COLO668 (cell line): ENCODE data around the gene CTRB1.
"Not testable (repeated sequence)": the region's sequence is repeated elsewhere in the genome, so short reads cannot be mapped to it uniquely, and the experiment has no call there.

Experiments
- DNase-seq: peaks from one replicate; lab custom pipeline; 2025; ENCODE audit not compliant: unreplicated experiment; lab: John Stamatoyannopoulos, UW

CTRB1 gene

GRCh38 chr16:75203667-75204409, 14.9 kb upstream of the CTRB1 start:
- DNase-seq = no peak

GRCh38 chr16:75204410-75204758, 14.4 kb upstream of the CTRB1 start:
- no peak for DNase-seq

DNA sequence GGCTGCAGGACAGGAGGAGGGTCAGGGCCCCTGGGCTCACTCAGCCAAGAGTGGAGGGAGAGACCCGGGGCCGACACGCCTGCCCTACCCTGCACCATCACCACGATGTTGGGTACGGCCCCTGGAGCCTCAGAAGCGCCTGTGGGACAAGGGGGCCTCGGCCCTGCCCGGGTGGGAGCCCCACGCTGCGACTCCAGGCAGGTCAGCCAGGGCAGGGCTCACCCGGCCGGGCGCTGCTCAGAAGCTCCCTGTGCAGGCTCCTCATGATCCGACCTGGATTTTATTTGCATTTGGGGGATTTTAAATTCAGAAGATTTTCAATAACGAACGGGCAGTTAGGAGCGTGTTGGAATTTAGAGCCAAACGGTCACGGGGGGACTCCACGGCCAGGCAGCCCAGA, 13.9 kb upstream of the CTRB1 start:
- not testable (repeated sequence) for DNase-seq

GRCh38 chr16:75205438-75205837, 13.3 kb upstream of the CTRB1 start:
- DNase-seq = not testable (repeated sequence)

- not testable (repeated sequence) for DNase-seq
Measured at GRCh38 chr16:75205961-75206748, 12.6 kb upstream of the CTRB1 start.

GRCh38 chr16:75206749-75207451, 11.9 kb upstream of the CTRB1 start, which contains the start of gene CTRB2:
Gene CTRB2 (minus strand): TSS chr16:75207161. CDS start chr16:75207141, 20 bp downstream.
- DNase-seq = no peak

DNA sequence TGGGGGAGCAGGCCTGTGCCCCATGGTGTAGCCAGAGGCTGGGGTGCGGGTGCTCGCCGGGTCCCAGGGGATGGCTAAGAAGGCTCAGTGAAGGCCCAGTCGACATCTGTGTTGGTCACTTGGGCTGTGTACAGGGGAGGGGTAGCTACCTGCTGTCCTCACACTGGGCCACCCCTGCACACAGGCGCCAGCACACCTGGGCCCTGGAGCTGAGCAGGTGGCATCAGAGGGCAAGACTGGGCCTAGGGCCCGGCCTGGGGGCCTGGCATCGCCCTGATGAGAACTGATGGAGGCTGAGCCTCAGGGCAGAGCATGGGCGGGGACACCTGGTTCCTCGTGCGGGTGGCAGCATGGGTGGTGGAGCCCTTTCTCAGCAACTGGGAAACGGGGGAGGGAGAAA, 11.0 kb upstream of the CTRB1 start:
- no peak for DNase-seq

DNA sequence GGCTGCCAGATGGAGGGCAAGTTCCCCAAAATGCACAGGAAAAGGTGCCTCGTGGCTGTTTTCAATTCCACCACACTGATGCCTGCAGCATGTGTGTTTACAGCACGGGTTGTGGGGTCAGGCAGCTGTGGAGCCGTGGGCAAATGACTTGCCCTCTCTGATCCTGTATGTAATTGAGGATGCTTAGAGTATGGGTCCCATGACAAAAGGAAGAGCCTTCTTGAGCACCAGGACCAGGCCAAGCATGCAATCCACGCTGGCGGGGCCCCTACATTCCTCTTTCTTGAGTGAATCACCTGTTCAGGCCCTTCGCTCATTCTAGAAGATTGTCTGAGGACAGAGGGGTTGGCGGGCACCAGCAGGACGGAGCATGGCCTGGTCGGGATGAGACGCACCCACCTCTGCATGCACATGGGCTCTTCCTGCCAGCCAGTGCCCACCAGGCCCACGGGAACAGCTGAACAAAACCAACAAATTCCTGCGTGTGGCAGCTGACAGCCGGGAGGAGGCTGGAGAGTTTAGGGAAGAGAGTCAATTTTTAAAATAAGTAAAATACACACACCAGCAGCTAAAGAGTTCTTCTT, 10.5 kb upstream of the CTRB1 start:
- DNase-seq = no peak

- DNase-seq = no peak
Measured at GRCh38 chr16:75208861-75209505, 9.8 kb upstream of the CTRB1 start.

DNA sequence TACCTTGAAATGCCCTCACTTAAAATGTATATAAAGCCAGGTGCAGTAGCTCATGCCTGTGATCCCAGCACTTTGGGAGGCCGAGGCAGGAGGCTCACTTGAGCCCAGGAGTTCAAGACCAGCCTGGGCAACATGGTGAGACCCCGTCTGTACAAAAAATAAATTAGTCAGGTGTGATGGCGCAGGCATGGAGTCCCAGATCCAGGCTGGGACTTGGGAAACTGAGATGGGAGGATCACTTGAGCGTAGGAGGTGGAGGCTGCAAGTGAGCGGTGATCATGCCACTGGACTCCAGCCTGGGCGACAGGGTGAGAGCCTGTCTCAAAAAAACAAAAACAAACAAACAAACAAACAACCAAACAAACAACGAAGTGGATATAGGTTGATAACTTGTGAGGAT, 9.3 kb upstream of the CTRB1 start:
- DNase-seq = not testable (repeated sequence)

GRCh38 chr16:75209944-75210343, 8.8 kb upstream of the CTRB1 start:
- no peak for DNase-seq

- DNase-seq = not testable (repeated sequence)
Measured at GRCh38 chr16:75211286-75211685, 7.5 kb upstream of the CTRB1 start.

DNA sequence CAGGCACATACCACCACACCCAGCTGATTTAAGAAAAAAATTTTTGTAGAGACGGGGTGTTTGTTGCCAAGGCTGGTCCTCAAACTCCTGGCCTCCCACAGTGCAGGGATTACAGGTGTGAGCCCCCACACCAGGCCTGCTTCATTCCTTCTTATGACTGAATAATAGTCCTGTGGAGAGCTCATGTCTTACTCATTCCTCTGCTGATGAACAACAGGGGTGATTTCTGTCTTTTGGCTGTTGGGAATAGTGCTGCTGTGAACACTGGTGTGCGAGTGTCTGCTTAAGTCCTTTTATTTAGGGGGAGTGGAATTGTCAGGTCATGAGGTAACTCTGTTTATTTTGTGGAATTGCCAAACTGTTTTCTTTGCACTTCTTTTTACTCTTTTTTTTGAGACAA, 2.7 kb upstream of the CTRB1 start:
- no peak for DNase-seq

- no peak for DNase-seq
Measured at GRCh38 chr16:75216576-75216975, 2.2 kb upstream of the CTRB1 start.

DNA sequence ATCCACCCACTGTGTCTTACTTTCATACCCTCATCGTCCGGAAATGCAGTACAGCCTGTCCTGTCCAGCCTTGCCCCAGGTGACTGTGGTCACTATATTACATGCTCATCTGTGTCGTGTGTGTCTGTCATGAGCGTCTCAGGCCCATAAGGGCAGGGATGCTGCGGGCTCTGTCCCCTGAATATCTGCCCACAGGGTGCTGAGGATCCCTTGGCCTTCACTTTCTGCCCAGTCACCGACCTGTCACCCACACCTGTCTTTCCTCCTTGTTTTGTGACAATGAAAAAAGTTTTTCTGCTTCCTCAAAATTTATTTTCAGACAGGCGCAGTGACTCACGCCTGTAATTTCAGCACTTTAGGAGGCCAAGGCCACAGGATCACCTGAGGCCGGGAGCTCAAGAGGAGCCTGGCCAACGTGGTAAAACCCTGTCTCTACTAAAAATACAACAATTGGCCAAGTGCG, 1.4 kb upstream of the CTRB1 start:
- no peak for DNase-seq

- no peak for DNase-seq
Measured at GRCh38 chr16:75219088-75219487, 300 bp downstream of the CTRB1 start.

DNA sequence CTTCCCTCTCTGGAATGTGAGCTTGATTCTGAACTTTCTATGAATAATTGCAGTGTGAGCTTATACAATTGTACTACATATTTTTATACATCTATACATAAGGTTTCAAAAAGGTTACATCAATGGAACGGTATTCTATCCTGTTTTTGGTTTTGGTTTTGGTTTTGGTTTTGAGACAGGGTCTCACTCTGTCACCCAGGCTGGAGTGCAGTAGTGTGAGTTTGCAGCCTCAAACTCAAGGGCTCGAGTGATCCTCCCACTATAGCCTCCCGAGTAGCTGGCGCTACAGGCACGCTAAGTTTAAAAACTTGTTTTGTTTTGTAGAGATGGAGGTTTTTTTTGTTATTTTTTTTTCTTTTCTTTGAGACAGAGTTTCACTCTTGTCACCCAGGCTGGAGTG, 1.1 kb downstream of the CTRB1 start:
- DNase-seq = no peak

- no peak for DNase-seq
Measured at GRCh38 chr16:75222271-75222783, 3.5 kb downstream of the CTRB1 start.

DNA sequence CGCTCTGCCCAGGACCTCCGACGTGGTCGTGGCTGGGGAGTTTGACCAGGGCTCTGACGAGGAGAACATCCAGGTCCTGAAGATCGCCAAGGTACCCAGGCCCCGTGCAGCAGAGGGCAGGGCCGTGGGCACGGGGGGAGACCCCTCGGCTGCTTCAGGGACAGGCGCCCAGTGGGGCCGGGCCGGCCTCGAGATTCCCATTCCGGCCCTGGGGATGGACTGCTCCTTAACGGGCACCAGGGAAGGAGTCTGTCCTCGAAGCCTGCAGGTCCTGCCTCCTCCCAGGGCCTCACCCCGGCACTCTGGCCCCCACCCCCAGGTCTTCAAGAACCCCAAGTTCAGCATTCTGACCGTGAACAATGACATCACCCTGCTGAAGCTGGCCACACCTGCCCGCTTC, 4.3 kb downstream of the CTRB1 start:
- not testable (repeated sequence) for DNase-seq

DNA sequence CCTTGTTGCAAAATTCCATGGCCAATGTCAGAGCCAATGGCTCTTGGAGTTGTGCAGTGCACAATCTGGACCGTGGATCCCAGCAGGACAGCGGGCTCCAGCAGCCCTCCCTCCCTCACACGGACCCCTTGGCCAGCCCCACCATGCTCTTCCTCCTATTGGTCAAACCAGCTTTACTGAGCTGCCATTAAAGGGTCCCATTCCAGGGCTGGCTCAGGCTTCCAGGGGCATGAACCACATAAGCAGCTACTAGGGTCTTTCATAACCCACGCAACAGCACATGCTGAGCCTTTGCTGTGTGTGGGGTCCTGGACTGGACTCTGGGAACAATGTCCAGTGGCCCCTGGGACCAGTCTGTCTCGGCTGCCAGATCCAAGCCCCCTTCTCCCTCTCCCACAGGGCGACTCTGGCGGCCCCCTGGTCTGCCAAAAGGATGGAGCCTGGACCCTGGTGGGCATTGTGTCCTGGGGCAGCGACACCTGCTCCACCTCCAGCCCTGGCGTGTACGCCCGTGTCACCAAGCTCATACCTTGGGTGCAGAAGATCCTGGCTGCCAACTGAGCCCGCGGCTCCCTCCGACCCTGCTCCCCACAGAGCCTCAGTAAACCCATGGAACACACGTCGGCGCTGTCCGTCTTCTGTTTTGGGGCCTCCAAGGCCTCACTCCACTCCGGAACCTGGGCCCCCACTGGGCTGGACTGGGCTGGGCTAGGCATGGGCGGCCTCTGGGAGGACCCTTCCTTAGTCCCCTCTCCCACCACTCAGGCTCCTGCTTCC, 5.7 kb downstream of the CTRB1 start:
- no peak for DNase-seq
